ENCODE data around the gene CNNM4.

DNA sequence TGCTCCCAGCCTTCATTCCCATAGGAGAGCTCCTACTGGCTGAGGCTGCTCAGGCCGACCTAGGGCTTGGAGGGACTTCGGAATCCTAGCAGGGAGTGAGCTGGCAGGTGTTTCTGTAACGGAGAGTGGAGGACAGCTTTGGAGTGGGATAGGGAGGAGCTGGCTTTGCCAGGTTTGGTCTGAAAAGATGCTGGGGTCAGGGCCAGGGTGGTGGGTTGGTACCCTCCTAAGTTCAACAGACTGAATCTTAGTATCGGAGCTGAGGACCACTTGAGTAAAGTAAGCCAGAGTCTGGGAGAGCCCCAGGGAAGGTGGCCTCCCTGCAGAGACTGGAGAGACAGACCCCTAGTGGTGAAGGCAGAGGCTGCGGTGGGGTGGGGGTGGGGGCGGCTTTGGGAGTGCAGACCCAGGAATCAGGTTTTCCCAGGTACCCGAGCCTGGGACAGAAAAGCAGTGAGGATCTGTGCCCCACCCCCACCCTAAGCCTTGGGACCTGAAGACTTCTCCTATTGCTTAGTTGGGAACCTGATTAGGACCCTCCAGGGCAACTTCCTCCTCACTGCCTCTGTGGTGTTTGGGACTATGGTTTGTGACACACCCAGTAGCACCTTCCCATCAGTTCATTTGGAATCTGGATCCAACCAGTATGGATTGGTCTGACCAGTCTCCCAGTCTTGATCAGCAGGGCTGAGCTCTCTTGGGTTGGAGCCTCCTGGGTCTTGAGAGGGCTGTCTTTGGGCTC, 3.0 kb downstream of the CNNM4 start:
- TF ChIP-seq, protein P1, sequence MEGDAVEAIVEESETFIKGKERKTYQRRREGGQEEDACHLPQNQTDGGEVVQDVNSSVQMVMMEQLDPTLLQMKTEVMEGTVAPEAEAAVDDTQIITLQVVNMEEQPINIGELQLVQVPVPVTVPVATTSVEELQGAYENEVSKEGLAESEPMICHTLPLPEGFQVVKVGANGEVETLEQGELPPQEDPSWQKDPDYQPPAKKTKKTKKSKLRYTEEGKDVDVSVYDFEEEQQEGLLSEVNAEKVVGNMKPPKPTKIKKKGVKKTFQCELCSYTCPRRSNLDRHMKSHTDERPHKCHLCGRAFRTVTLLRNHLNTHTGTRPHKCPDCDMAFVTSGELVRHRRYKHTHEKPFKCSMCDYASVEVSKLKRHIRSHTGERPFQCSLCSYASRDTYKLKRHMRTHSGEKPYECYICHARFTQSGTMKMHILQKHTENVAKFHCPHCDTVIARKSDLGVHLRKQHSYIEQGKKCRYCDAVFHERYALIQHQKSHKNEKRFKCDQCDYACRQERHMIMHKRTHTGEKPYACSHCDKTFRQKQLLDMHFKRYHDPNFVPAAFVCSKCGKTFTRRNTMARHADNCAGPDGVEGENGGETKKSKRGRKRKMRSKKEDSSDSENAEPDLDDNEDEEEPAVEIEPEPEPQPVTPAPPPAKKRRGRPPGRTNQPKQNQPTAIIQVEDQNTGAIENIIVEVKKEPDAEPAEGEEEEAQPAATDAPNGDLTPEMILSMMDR (IDR thresholded peaks at IDR 0.05) = peak in 3 of 4 experiments; percentile 22 to 39 (median 27)
- TF ChIP-seq POLR2A (IDR thresholded peaks at IDR 0.05) = no peak
